ENCODE results near the gene STIP1. TPM values are rescaled to one million over a fixed set of nuclear protein-coding genes. Genes with fewer than 3 reads are reported as not detected.

STIP1 gene
- total RNA-seq: 267 and 285 TPM in 2 replicates

DNA sequence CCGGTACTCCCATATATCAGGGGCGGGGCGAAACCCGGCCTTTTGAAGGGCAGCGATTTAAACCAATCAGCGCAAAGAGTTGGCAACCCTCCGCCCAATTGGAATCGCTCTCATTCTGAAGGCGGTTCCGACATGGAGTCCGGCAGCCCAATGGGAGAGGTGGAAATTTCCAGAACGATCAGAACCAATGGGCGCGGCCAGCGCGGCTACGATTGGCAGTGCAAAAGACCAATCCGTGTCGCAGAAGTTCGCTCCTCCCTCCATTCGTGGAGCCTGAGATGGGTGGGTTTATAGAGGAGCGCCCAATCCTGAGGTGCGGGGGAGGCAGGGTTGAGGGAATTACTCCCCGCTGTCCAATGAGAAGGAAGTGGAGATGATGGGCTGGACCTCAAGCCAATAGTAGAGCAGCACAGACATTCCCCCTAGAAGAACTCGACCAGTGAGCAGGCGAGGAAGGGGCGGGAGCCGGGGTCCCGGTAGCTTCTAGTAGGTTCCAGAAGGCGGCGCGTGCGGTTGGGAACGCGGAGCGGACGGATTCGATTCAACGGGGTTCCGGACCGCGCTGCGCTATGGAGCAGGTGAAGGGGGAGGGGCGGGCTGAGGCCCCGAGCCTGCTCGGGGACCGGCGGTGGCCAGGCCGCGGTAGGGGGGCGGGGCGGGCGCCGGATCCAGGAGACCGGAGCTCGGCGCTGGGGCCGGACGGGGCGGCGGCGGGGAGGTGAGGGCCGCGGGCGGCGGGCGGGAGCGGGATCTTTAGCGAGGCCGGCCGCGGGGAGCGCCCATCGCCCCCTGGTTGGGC is at the start of gene STIP1:
TSS of gene STIP1 (plus strand) at position 479 of the 799 bp plus-strand sequence. CDS start at position 570, 91 bp downstream.
- intact Hi-C loops (cut with micrococcal nuclease): loop anchor here (1.0 to 2.0 kb wide), 4 partner anchors 19 to 348 kb away; partner anchors contain the start of genes ESRRA, FKBP2 and MACROD1

DNA sequence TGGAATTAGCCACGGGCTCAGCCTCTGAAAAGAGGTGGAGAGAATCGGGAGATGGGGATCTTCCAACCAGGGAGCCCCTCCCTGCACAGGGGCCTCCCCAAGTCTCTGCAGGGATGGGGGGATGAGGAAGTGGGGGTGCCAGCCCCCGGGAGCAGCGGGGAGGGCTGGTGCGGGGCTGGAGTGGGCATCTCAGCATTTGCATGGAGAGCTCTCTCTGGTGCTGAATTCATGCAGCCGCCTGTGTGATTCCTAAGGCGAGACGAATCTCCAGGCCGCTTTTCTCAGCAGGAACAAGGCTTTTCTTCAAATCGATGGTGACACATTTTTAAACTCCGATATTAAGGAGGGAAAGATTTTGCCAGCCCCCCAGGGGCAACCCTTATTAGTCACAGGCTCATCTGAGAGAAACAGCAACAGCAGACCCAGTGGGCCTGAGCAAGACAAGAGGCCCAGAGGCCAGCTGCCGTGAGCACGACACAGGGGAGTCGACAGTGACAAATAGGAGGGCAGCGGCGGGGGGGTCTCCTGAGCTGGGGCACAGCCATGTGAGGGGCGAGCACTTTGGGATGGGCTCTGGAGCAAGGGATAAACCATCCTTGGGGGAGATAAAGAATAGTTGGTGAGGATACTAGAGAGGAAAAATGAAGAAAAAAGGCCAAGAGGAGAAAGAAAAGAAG is 49.1 kb upstream of the STIP1 start:
- intact Hi-C loops (cut with micrococcal nuclease): no loop called here

DNA sequence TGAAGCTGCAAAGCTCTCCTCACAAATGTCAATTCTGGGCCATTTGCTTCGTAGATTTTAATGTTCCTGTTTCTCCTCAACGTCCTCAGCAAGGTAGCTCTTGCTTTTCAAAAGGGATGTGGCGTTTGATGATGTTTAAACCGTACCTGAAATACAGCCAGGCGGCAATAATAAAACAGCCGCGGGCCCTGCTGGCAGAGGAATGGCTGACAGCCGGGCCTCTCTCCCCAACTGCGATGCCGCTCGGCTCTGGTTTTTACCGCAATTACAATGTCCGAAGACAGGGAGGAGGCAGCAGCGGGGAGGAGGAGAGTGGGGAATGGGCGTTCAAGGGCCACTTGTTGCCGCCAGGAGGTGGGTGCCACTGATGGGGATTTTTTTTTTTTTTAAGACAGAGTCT is 47.6 kb upstream of the STIP1 start:
- intact Hi-C loops (cut with micrococcal nuclease): no loop called here

DNA sequence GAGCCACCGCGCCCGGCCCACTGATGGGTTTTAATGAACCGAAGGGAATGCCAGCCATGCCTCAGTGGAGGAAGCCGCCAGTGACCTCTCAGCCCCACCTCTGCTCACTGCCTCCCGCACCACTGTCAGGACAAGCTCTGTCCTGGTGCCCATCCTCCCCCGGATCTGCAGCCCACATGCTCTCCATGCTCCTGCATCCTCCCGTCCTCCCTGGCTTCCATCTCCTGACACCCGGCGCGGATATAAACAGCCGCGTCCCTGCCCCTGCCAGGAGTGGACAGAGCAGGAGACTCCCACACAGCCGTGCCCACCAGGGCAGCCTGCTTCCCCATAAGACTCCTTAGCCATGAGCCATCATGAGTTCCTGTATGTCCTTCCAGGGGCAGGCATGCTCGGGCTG is 46.9 kb upstream of the STIP1 start:
- intact Hi-C loops (cut with micrococcal nuclease): no loop called here

DNA sequence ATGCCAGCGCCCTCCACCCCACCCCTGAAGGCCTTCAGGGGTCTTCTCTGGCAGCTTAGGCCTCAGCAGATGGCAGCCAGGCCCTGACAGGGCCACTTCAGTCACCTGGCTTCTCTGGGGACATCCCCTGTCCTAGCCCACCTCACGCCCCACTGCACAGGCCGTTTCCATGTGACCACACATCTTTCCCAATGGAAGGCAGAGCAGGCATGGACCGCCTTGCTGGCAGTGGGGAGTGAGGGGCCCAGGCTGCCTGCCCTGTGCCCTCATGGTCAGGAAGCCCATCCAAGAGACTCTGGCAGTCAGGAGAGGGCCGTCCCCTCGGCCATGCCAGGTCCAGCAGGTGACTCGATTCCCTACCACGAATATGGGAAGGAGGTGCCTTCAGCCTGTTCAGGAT is 45.9 kb upstream of the STIP1 start:
- intact Hi-C loops (cut with micrococcal nuclease): no loop called here

DNA sequence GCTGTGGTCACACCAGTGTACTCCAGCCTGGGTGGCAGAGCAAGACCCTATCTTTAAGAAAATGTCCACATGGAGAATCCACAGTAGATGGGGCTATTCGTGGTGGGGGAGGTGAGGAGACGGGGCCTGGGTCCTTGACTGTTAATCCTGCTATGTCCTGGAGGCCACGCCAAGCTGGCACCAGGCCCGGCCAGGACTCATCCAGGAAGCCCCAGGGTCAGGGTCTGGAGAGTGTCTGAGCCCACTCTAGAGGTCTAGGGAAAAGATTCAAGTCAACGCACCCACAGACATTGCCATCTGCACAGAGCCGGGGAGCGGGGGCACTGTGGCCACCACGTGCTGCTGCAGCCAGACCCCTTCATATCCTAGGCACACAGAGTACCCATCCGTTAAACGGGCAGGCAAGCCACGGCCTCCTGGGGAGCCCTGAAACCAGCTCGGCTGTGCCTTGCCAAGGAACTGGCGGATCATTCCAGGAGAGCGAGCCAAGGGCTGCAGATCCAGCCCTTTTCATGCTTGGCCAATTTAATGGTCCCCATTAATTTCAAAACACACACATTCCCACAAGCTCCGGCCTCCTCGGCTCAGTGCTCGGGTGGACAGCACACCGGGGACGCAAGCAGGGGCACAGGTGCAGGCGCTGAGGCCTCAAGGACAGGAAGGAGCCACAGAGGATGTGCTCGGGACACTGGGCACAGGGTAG is 44.7 kb upstream of the STIP1 start:
- intact Hi-C loops (cut with micrococcal nuclease): no loop called here

DNA sequence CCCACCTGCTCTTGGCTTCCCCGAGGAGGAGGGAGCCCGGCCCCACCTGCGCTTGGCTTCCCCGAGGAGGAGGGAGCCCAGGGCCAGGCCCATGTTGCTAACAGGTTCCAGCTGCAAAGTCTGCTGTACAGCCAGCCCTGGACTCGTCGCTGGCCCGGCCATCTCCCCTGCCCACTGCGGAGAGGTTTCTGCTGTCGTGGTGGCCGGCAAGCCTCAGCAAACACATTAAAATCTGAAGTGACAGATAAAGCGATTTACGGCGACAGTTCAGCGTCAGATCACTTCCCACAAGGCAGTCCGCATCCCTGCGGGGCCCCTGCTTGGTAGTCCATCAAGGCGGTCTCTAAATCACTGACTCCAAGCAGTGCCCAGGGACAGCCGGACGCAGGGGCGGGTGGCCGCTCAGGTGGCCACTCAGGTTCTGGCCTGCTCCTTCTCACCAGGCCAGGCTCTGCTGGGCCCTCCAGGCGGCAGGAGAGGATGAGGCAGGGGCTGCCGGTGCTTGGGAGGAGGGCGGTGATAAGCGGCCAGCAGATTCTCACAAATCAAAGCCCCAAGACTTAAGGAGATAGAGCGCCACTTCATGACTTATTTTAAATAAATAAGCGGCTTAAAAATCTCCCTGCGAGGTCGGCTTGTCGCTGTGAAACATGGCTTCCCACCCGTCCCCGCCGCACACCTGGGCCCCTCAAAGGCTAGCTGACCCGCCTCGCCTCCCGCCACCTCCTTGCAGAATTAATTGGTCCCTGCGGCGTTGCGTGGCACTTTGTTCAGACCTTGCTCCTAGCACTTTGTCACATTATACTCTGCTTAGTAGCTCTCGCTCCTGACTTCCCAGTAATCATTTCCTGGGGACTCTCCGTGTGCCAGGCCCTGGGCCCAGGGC is 41.1 kb upstream of the STIP1 start:
- intact Hi-C loops (cut with micrococcal nuclease): loop anchor here (5.0 kb wide), 1 partner anchor 378 kb away; the partner anchor contains the start of gene ZFTA

DNA sequence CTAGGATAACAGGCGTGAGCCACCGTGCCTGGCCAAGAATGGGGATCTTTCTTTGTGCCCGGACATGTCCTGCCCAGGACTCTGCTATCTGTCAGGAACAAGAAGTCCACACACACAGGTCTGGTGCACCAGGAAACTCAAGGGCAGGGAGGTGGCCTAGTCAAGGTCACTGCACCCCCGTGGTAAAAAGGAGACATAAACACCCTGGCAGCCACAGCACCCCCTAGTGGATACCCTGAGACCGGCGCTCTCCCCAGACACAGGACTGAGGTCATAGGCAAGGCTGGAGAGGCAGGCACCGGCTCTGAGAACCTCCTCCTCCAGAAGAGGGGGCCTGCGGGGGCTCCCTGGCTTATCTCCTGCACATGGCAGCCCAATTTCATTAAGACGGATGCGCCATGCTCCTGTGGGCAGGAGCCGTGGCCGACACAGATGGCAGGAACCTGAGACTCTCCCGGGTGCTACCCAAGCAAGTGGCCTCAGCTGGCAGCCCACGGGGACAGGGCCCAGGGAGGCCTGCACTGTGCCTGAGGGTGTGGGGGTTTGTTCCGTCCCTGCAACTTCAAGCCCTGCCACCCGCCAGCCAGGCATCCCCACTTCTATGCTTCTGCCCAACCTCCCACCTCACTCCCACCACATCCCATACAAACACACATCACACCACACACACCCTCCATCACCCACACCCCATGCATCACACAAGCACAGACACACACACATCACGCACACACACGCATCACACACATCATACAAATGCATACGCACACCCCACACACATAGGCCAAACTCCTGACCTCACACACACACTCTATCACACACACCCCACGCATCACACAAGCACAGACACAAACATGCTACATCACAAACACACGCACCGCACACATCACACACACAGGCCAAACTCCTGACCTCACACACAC is 39.7 kb upstream of the STIP1 start:
- intact Hi-C loops (cut with micrococcal nuclease): loop anchor here (5.0 kb wide), 1 partner anchor 379 kb away; the partner anchor contains the start of gene ZFTA

DNA sequence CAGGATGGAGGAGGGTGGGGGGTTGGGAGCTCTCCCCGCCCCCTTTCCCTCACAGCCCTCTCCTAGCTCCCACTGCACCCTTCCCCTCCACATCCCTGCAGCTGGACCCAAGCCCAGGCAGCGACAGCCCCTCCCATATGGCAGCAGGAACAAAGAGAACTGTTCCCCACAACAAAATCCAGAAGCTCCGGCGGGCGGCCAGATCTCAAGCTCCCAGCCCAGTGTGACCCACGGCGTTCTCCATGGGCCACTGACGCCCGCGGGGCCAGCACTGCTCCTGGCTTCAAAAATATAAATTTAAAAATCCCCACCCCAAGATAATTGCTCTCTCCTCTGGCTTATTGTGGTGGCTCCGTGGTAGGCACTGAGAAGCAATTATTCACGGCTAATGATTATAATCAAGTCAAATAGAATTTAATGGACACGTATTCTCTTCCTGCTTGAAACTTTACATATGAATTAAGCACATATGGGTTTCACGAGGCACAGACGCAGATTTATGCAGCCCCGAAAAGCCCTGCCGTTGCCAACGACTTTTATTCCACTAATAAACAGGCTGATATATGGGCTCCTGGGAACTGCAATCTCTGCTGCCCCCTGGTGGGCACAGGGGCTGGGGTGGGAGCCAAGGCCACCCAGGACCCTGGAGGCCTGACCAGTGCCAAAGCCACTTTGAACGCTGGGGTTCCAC is 37.6 kb upstream of the STIP1 start:
- intact Hi-C loops (cut with micrococcal nuclease): loop anchor here (1.0 to 5.0 kb wide), 3 partner anchors 148 to 381 kb away; partner anchors contain the start of gene ZFTA

DNA sequence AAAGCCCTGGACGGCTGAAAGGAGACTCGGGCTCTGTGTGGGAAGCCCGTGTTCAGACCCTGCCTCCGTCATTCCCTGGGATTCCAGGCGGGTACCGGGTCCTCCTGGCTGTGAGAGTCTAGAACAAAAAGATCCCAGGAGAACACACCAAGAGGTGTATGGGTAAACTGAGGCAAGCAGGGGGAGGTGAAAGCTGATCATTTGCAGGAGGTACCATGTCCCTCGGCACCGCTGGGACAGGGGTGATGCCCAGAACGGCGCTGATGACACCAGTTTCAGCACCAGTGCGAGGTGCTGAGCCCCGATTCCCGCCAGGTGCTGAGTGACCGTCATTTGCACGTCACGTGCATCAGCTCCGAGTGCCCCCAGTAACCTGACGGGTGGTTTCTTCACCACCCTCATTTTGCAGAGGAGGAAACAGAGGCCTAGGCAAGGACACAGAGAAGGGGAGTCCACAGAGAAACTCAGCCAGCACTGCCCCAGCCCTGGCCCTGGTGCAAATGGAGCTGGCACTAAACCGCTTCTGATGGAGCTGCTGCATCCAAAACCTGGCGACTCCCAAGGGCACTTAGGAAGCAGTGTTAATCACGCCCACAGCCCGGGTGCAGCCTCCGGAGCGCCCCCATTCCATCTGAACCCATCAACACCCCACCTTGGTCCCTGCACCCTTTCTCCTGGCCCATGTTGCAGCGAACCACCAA is 36.9 kb upstream of the STIP1 start:
- intact Hi-C loops (cut with micrococcal nuclease): loop anchor here (1.0 to 5.0 kb wide), 3 partner anchors 149 to 382 kb away; partner anchors contain the start of gene ZFTA

DNA sequence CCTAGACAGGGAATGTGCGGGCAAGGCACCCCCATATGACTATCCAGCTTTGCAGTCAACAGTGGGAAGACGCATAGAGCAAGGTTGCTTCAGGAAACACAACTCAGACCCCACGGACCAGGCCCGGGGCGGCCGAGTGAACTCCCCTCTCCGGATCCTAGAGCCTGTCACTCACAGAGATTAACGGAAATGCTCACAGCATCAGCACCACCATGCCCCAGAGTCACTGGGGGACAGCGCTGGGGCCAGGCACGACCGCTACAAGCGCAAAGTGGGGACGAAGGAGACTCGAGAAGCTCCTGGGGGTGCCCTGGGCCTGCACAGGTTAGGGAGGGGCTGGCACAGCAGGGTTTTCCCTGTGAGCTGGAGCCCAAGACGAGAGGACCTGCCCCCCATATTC is 35.9 kb upstream of the STIP1 start:
- intact Hi-C loops (cut with micrococcal nuclease): no loop called here

DNA sequence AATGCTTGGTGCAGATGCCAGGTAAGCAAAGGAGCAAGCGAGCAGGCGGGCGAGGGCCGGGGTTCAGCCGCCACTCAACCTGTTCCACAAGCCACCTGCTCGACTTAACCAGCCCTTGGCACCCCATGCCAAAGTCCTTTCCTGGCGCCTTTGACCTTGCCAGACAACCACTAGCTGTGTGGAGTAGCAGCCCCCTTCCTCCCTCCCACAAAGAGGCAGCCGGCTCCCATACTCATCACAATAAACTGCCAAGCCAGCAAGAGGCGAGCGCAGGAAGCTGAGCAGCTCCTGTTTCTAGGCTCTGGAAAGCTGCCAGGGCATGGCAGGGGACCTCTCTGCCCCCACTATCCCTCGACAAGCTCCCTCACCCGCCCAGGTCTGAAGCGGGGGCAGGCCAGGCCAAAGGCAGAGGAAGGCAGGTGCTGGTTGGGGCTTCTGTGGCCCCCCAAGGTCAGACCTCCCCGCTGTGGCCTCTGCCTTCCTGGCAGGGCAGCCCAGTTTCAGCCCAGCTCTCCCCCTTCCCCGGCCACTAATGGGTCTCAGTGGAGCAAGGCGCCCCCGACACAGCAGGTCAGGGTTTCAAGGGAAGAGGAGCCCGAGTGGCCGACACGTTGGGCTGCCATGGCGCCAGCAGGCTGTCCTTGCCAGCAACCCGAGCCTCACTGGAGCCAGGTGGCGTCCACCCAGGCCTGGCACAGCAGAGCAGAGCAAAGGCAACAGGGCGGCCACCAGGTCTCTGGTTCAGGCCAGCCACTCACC is 35.3 kb upstream of the STIP1 start:
- intact Hi-C loops (cut with micrococcal nuclease): no loop called here

DNA sequence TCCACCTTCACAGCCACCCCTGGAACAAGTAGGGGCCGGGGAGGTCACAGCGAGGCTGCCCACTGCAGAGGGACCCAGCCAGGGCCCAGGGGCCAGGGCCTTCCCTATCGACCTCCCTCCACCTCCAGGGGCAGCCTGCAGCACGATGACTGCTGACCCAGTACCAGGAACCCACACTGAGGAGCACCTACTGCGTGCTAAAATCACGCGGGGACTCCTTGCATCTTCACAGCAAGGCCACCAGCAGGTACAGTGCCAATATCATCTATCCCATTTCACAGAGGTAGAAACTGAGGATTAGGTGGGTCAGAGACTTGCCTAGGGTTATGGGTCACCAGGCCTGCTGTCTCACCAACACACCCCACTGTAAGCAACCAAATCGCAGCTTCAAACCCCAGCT is 34.6 kb upstream of the STIP1 start:
- intact Hi-C loops (cut with micrococcal nuclease): no loop called here

DNA sequence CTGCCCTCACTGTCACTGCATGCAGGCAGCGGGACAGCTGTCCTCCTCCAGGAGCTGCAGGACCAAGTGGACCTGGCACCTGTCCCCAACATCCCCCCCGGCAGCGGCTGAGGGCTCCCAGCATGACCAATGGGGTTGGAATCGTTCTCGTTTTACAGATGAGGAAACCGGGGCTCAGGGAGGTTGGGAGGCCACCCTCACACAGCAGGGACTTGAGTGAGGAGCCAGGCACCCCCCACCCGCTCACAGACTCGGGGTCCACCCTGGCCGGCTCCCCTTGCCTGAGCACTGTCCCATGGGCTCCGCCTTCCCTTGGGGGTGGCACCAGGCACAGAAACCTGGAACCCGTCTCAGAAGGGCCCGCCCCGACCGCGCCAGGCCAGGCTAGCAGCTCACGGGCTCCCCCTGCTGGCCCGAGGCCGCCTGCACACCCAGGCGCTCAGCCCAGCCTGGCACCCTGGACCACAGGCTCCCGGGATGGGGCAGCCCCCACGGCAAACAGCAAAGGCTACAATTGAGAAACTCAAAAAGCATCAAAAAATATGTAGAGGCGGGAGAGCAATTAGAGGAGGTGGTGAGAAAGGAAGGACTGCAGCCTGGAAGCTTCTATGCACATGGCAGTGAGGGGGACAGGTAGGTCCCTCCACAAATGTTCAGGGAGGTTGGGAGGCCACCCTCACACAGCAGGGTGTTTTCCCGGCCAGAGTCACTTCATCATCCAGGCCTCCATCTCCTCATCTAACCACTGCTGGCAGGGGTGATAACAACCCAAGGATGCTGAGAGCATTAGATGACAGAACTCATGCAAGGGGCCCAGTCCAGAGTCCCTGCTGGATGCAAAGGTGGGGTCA is 32.9 kb upstream of the STIP1 start:
- intact Hi-C loops (cut with micrococcal nuclease): loop anchor here (1.0 kb wide), 1 partner anchor 153 kb away; no protein-coding TSS in a partner anchor

DNA sequence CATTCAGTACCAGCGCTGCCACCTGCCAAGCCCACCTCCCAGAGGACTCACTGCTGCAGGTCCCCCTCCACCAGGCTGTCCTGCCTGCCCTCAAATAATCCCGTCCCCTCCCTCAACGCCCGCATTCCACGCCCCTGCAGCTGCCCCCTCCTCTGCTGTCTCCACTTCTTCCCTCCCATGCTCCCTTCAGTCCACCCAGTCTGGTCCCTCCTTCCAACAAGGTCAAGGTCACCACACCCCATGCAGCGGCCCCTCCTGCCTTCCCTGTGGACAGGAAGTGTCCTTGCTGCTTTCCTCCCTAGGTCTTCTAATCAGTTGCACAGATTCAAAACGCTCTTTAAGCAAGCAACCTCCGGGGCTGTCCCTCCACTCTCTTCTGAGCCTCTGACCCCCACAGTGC is 32.2 kb upstream of the STIP1 start:
- intact Hi-C loops (cut with micrococcal nuclease): loop anchor here (1.0 kb wide), 1 partner anchor 154 kb away; no protein-coding TSS in a partner anchor

DNA sequence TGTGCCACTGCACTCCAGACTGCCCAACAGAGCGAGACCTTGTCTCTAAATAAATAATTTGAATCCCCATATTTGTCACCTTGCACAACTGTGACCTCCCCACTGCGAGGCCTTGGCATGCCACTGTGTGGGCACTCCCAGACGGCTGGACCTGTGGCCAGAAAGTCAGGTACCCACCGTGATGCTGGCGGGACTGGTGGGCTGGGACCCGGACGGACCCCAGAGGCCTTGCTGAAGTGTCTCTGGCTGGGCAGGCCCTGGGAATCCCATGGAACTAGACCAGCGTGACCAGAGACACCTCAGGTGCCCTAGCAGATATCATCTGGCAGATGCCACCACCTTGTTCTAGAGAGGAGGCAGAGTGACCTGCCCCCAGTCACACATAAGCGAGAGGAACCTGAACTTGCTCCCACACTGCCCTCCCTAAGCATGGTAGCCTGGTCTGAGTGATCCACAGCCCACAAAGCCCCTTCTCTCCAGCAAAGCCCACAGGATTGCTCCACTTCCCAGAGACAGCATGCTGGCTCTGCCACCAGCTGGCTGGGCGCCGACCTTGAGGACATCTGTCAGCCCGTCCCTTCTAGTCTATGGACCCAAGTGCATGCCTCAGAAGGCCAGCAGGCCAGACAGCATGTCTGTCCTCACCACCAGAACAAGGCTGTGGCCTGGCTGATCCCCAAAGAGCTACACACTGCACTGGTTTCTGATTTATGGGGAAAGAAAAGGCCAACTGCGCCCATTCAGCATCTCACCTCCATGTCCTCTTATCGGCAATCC is 29.5 kb upstream of the STIP1 start:
- intact Hi-C loops (cut with micrococcal nuclease): no loop called here

Measured in T-helper 2 cell treated with Interferon-gamma antibody and Interleukin-4, amounts not matched to agents 100 ng/mL and 5 ng/mL, for 36 hours (primary cell).